ENCODE measurements around the gene NRXN3.

DNA sequence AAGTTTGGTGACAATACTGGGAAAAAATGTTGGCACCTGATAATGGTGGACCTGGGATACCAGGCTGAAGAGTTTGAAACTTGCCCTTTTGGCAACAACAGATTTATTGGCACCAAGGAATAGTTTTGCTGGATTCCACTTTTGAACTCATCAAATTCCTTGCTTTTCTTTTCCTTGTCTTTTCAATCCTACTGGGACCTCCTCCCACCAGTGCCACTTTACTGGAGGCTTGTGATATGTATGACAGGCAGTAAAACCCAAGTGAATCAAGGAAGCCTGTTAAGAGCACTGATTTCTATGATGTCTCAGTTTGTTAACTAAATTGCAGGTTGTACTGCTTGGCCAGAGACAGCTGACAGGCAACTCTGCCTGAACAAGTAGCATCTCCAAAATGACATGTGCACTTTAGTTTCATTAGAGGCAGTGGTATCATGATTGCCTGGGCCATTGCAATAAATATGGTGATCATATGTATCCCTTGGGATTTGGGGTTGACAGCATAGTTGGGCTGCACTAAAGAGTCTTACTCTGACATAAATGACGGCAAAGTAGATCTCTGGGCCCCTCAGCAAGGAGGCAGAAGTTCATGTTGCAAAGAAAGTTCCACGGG, 1475.7 kb downstream of the NRXN3 start:
- TF ChIP-seq, protein P1, sequence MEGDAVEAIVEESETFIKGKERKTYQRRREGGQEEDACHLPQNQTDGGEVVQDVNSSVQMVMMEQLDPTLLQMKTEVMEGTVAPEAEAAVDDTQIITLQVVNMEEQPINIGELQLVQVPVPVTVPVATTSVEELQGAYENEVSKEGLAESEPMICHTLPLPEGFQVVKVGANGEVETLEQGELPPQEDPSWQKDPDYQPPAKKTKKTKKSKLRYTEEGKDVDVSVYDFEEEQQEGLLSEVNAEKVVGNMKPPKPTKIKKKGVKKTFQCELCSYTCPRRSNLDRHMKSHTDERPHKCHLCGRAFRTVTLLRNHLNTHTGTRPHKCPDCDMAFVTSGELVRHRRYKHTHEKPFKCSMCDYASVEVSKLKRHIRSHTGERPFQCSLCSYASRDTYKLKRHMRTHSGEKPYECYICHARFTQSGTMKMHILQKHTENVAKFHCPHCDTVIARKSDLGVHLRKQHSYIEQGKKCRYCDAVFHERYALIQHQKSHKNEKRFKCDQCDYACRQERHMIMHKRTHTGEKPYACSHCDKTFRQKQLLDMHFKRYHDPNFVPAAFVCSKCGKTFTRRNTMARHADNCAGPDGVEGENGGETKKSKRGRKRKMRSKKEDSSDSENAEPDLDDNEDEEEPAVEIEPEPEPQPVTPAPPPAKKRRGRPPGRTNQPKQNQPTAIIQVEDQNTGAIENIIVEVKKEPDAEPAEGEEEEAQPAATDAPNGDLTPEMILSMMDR (IDR thresholded peaks at IDR 0.05; ENCODE audit: low read depth, low read length, missing input control): no peak
- TF ChIP-seq, protein P2, sequence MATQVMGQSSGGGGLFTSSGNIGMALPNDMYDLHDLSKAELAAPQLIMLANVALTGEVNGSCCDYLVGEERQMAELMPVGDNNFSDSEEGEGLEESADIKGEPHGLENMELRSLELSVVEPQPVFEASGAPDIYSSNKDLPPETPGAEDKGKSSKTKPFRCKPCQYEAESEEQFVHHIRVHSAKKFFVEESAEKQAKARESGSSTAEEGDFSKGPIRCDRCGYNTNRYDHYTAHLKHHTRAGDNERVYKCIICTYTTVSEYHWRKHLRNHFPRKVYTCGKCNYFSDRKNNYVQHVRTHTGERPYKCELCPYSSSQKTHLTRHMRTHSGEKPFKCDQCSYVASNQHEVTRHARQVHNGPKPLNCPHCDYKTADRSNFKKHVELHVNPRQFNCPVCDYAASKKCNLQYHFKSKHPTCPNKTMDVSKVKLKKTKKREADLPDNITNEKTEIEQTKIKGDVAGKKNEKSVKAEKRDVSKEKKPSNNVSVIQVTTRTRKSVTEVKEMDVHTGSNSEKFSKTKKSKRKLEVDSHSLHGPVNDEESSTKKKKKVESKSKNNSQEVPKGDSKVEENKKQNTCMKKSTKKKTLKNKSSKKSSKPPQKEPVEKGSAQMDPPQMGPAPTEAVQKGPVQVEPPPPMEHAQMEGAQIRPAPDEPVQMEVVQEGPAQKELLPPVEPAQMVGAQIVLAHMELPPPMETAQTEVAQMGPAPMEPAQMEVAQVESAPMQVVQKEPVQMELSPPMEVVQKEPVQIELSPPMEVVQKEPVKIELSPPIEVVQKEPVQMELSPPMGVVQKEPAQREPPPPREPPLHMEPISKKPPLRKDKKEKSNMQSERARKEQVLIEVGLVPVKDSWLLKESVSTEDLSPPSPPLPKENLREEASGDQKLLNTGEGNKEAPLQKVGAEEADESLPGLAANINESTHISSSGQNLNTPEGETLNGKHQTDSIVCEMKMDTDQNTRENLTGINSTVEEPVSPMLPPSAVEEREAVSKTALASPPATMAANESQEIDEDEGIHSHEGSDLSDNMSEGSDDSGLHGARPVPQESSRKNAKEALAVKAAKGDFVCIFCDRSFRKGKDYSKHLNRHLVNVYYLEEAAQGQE (IDR thresholded peaks at IDR 0.05): no peak
- TF ChIP-seq GABPA (IDR thresholded peaks at IDR 0.05 in 1 of 2, conservative IDR thresholded peaks at IDR 0.05 in 1 of 2) (no peak), FOXA1 (IDR thresholded peaks at IDR 0.05) (no peak), SP1 (IDR thresholded peaks at IDR 0.05) (no peak), TAF1 (conservative IDR thresholded peaks at IDR 0.05) (no peak)
- TF ChIP-seq, protein P3, sequence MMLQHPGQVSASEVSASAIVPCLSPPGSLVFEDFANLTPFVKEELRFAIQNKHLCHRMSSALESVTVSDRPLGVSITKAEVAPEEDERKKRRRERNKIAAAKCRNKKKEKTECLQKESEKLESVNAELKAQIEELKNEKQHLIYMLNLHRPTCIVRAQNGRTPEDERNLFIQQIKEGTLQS (IDR thresholded peaks at IDR 0.05): no peak
